ENCODE measurements around the gene PSMF1.
A peak's percentile ranks its signal among the peaks of the same experiment; 100 is the strongest.
"Not testable (repeated sequence)": the region's sequence is repeated elsewhere in the genome, so short reads cannot be mapped to it uniquely, and the experiment has no call there.

The PSMF1 gene

GRCh38 chr20:1215386-1216170 is 97.2 kb downstream of the PSMF1 start:
- DNase-seq (ENCODE audit: low read depth) = peak; percentile 46

- DNase-seq (ENCODE audit: low read depth) = not testable (repeated sequence)
Measured at GRCh38 chr20:1216527-1217427, 98.4 kb downstream of the PSMF1 start.
